Measurements from ENCODE around the gene ITPR2. TPM values are rescaled to one million over a fixed set of nuclear protein-coding genes. Genes with fewer than 3 reads are reported as not detected.
"Not testable (repeated sequence)": the region's sequence is repeated elsewhere in the genome, so short reads cannot be mapped to it uniquely, and the experiment has no call there.

Gene ITPR2
- total RNA-seq, 2 donors from 2014 or later = 14.8 to 74.4 TPM

- Histone ChIP-seq H3K9ac (ENCODE audit: extremely low read depth, low read length, poor library complexity, severe bottlenecking) (no peak overlapping the region), H3K27me3 (ENCODE audit: control insufficient read depth, insufficient read depth, low read length, poor library complexity, severe bottlenecking) (no peaks in the 10 kb centered on the region), H3K9me3 (ENCODE audit: control insufficient read depth, low read length) (peaks cover 17% of the 10 kb centered on the region), H3K4me1 (ENCODE audit: control insufficient read depth, insufficient read depth, low read length) (no peaks in the 10 kb centered on the region), H3K27ac (ENCODE audit: low read depth, low read length) (no peak overlapping the region), H3K4me3 (ENCODE audit: low read length) (no peak overlapping the region), H3K36me3 (ENCODE audit: control insufficient read depth, insufficient read depth, low read length) (no peaks in the 10 kb centered on the region)
- H3K4me3 Mint-ChIP-seq = no peak overlapping the region
- no peaks in the 10 kb centered on the region for H3K27me3 Mint-ChIP-seq (ENCODE audit: insufficient read depth)
- no peak for DNase-seq
- no peak for TF ChIP-seq CTCF (conservative IDR thresholded peaks at IDR 0.05)
- no peaks in the 10 kb centered on the region for H3K4me1 Mint-ChIP-seq
- H3K27ac Mint-ChIP-seq = no peak overlapping the region
- H3K9me3 Mint-ChIP-seq = peaks cover 44% of the 10 kb centered on the region
- 86 to 100% methylated on average over 1 of the region's 1 CpG for whole genome bisulfite sequencing, 2 experiments (ENCODE audit: insufficient coverage in 1 of 2, insufficient read length in 1 of 2)
- peaks cover 27% of the 10 kb centered on the region for H3K36me3 Mint-ChIP-seq (ENCODE audit: low read depth)
Observed at GRCh38 chr12:26762186-26762585, 70.8 kb downstream of the ITPR2 start.

GRCh38 chr12:26761775-26762174 is 71.2 kb downstream of the ITPR2 start:
- Mint-ChIP-seq H3K9me3 (peaks cover 46% of the 10 kb centered on the region), H3K36me3 (ENCODE audit: low read depth) (peaks cover 27% of the 10 kb centered on the region), H3K4me1 (no peaks in the 10 kb centered on the region), H3K27ac (no peak overlapping the region), H3K4me3 (no peak overlapping the region), H3K27me3 (ENCODE audit: insufficient read depth) (no peaks in the 10 kb centered on the region)
- H3K4me1 ChIP-seq (ENCODE audit: control insufficient read depth, insufficient read depth, low read length) = no peaks in the 10 kb centered on the region
- 97% methylated on average over 3 of the region's 3 CpGs; no CpG with 5 or more reads in 1 of the 2 experiments for WGBS, 2 experiments (ENCODE audit: insufficient coverage in 1 of 2, insufficient read length in 1 of 2)
- peaks cover 17% of the 10 kb centered on the region for H3K9me3 ChIP-seq (ENCODE audit: control insufficient read depth, low read length)
- H3K4me3 ChIP-seq (ENCODE audit: low read length) = no peak overlapping the region
- no peak overlapping the region for H3K27ac ChIP-seq (ENCODE audit: low read depth, low read length)
- no peaks in the 10 kb centered on the region for H3K27me3 ChIP-seq (ENCODE audit: control insufficient read depth, insufficient read depth, low read length, poor library complexity, severe bottlenecking)
- H3K9ac ChIP-seq (ENCODE audit: extremely low read depth, low read length, poor library complexity, severe bottlenecking) = no peak overlapping the region
- H3K36me3 ChIP-seq (ENCODE audit: control insufficient read depth, insufficient read depth, low read length) = no peaks in the 10 kb centered on the region
- no peak for DNase-seq
- TF ChIP-seq CTCF (conservative IDR thresholded peaks at IDR 0.05) = no peak

- no peaks in the 10 kb centered on the region for H3K27me3 ChIP-seq (ENCODE audit: control insufficient read depth, insufficient read depth, low read length, poor library complexity, severe bottlenecking)
- H3K9me3 ChIP-seq (ENCODE audit: control insufficient read depth, low read length) = peaks cover 25% of the 10 kb centered on the region
- Mint-ChIP-seq H3K27ac (no peak overlapping the region), H3K36me3 (ENCODE audit: low read depth) (peaks cover 32% of the 10 kb centered on the region), H3K4me1 (no peaks in the 10 kb centered on the region), H3K4me3 (no peak overlapping the region), H3K27me3 (ENCODE audit: insufficient read depth) (no peaks in the 10 kb centered on the region), H3K9me3 (peaks cover 56% of the 10 kb centered on the region)
- H3K4me3 ChIP-seq (ENCODE audit: low read length) = no peak overlapping the region
- no peaks in the 10 kb centered on the region for H3K36me3 ChIP-seq (ENCODE audit: control insufficient read depth, insufficient read depth, low read length)
- TF ChIP-seq CTCF (conservative IDR thresholded peaks at IDR 0.05) = no peak
- H3K4me1 ChIP-seq (ENCODE audit: control insufficient read depth, insufficient read depth, low read length) = no peaks in the 10 kb centered on the region
- no peak overlapping the region for H3K27ac ChIP-seq (ENCODE audit: low read depth, low read length)
- no peak for DNase-seq
- H3K9ac ChIP-seq (ENCODE audit: extremely low read depth, low read length, poor library complexity, severe bottlenecking) = no peak overlapping the region
- 90 to 100% methylated on average over 1 to 3 of the region's 3 CpGs for WGBS, 2 experiments (ENCODE audit: insufficient coverage in 1 of 2, insufficient read length in 1 of 2)
Observed at GRCh38 chr12:26760657-26761293, 72.2 kb downstream of the ITPR2 start.

- H3K27ac Mint-ChIP-seq; H3K4me1 Mint-ChIP-seq; H3K9ac ChIP-seq (ENCODE audit: extremely low read depth, low read length, poor library complexity, severe bottlenecking); DNase-seq; H3K4me3 ChIP-seq (ENCODE audit: low read length); H3K4me3 Mint-ChIP-seq; H3K27me3 Mint-ChIP-seq (ENCODE audit: insufficient read depth); H3K27ac ChIP-seq (ENCODE audit: low read depth, low read length); H3K27me3 ChIP-seq (ENCODE audit: control insufficient read depth, insufficient read depth, low read length, poor library complexity, severe bottlenecking); H3K36me3 ChIP-seq (ENCODE audit: control insufficient read depth, insufficient read depth, low read length); H3K4me1 ChIP-seq (ENCODE audit: control insufficient read depth, insufficient read depth, low read length): not testable (repeated sequence)
- 92 to 93% methylated on average over 2 to 3 of the region's 3 CpGs for WGBS, 2 experiments (ENCODE audit: insufficient coverage in 1 of 2, insufficient read length in 1 of 2)
- H3K9me3 ChIP-seq (ENCODE audit: control insufficient read depth, low read length) = peaks cover 26% of the 10 kb centered on the region
- Mint-ChIP-seq H3K36me3 (ENCODE audit: low read depth) (peaks cover 32% of the 10 kb centered on the region), H3K9me3 (peaks cover 59% of the 10 kb centered on the region)
Observed at GRCh38 chr12:26755362-26755761, 77.6 kb downstream of the ITPR2 start.

Data from endodermal cell (in vitro differentiated cells).